OCI-LY1 (cell line): ENCODE measurements around the gene WDHD1.
"Not testable (repeated sequence)": the region's sequence is repeated elsewhere in the genome, so short reads cannot be mapped to it uniquely, and the experiment has no call there.

Source experiments
- H2AFZ ChIP-seq: fragments of 200-600 bp; sonication (generic), shearing (Covaris generic); 2 replicates; pipeline ENCODE4 v1.6.0; 2014; ENCODE audit warnings: antibody characterized with exemption, mild to moderate bottlenecking, low read length
- H3F3A ChIP-seq: fragments of 200-600 bp; sonication (generic), shearing (Covaris generic); 2 replicates; pipeline ENCODE4 v1.6.0; 2014; ENCODE audit warnings: mild to moderate bottlenecking, antibody characterized with exemption, low read length, moderate library complexity; ENCODE audit not compliant: insufficient read depth
- H3K27ac ChIP-seq: fragments of 200-600 bp; sonication (generic); 2 replicates; pipeline ENCODE4 v1.5.1; 2014; ENCODE audit warnings: low read length, mixed run types, mild to moderate bottlenecking, low read depth; ENCODE audit not compliant: poor library complexity, severe bottlenecking
- H3K27me3 ChIP-seq: fragments of 200-600 bp; sonication (generic); 2 replicates; pipeline ENCODE4 v1.6.0; 2014; ENCODE audit warnings: antibody characterized with exemption, mild to moderate bottlenecking, low read length, moderate library complexity; ENCODE audit not compliant: insufficient read depth
- H3K36me3 ChIP-seq: fragments of 200-600 bp; sonication (generic); 2 replicates; pipeline ENCODE4 v1.6.1; 2014; ENCODE audit warnings: mild to moderate bottlenecking, antibody characterized with exemption, low read length, moderate library complexity, mixed read lengths; ENCODE audit not compliant: insufficient read depth
- H3K4me1 ChIP-seq: fragments of 200-600 bp; sonication (generic); 2 replicates; pipeline ENCODE4 v1.5.1; 2014; ENCODE audit warnings: mild to moderate bottlenecking, low read length, moderate library complexity; ENCODE audit not compliant: insufficient read depth, severe bottlenecking
- H3K4me2 ChIP-seq: fragments of 200-600 bp; sonication (generic), shearing (Covaris generic); 2 replicates; pipeline ENCODE4 v1.6.1; 2014; ENCODE audit warnings: low read length
- H3K4me3 ChIP-seq: fragments of 200-600 bp; sonication (generic); 2 replicates; pipeline ENCODE4 v1.5.1; 2014; ENCODE audit warnings: low read length, low read depth, mild to moderate bottlenecking, mixed read lengths; ENCODE audit not compliant: poor library complexity, severe bottlenecking
- H3K79me2 ChIP-seq: fragments of 200-600 bp; shearing (Covaris generic); 2 replicates; pipeline ENCODE4 v1.6.1; 2016; ENCODE audit warnings: mixed run types, low read length, mixed read lengths; ENCODE audit not compliant: insufficient read depth
- H3K9ac ChIP-seq: fragments of 200-600 bp; sonication (generic), shearing (Covaris generic); 2 replicates; pipeline ENCODE4 v1.6.1; 2014; ENCODE audit warnings: mild to moderate bottlenecking, low read length, mixed read lengths
- H3K9me2 ChIP-seq: fragments of 200-600 bp; sonication (generic), shearing (Covaris generic); 2 replicates; pipeline ENCODE4 v1.6.1; 2014; ENCODE audit warnings: low read depth, mild to moderate bottlenecking, low read length, mixed read lengths
- H3K9me3 ChIP-seq: fragments of 200-600 bp; shearing (Covaris generic); 2 replicates; pipeline ENCODE4 v1.6.1; 2014; ENCODE audit warnings: low read length, mixed read lengths
- H4K20me1 ChIP-seq: fragments of 200-600 bp; sonication (generic), shearing (Covaris generic); 2 replicates; pipeline ENCODE4 v1.6.0; 2016; ENCODE audit warnings: mild to moderate bottlenecking, low read length; ENCODE audit not compliant: insufficient read depth
- EZH2 ChIP-seq: fragments of 200-600 bp; sonication (generic), shearing (Covaris generic); IDR thresholded peaks from 2 replicates; pipeline ENCODE4 v1.8.0; 2017; ENCODE audit warnings: borderline replicate concordance, mixed run types, mild to moderate bottlenecking, antibody characterized with exemption, low read length, moderate library complexity, mixed read lengths
- TF ChIP-seq, protein P1 (sequence below): fragments of 200-600 bp; sonication (generic), shearing (Covaris generic); IDR thresholded peaks from 2 replicates; pipeline ENCODE4 v1.5.1; 2017; ENCODE audit warnings: mild to moderate bottlenecking, antibody characterized with exemption, low read length, moderate library complexity, mixed read lengths

The WDHD1 gene

GRCh38 chr14:54955143-54955542 is 71.8 kb downstream of the WDHD1 start:
- no peak overlapping the region for H3K4me3 ChIP-seq
- no peaks in the 10 kb centered on the region for H3K9me2 ChIP-seq
- no peaks in the 10 kb centered on the region for H3K27me3 ChIP-seq
- H4K20me1 ChIP-seq: no peaks in the 10 kb centered on the region
- H3K9ac ChIP-seq: no peak overlapping the region
- H3K4me2 ChIP-seq: no peak overlapping the region
- no peaks in the 10 kb centered on the region for H3K9me3 ChIP-seq
- H3F3A ChIP-seq: no peaks in the 10 kb centered on the region
- peaks cover 54% of the 10 kb centered on the region for H3K36me3 ChIP-seq
- H3K4me1 ChIP-seq: no peaks in the 10 kb centered on the region
- no peak for TF ChIP-seq EZH2
- TF ChIP-seq, protein P1, sequence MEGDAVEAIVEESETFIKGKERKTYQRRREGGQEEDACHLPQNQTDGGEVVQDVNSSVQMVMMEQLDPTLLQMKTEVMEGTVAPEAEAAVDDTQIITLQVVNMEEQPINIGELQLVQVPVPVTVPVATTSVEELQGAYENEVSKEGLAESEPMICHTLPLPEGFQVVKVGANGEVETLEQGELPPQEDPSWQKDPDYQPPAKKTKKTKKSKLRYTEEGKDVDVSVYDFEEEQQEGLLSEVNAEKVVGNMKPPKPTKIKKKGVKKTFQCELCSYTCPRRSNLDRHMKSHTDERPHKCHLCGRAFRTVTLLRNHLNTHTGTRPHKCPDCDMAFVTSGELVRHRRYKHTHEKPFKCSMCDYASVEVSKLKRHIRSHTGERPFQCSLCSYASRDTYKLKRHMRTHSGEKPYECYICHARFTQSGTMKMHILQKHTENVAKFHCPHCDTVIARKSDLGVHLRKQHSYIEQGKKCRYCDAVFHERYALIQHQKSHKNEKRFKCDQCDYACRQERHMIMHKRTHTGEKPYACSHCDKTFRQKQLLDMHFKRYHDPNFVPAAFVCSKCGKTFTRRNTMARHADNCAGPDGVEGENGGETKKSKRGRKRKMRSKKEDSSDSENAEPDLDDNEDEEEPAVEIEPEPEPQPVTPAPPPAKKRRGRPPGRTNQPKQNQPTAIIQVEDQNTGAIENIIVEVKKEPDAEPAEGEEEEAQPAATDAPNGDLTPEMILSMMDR: no peak
- H3K79me2 ChIP-seq: no peaks in the 10 kb centered on the region
- no peak overlapping the region for H3K27ac ChIP-seq
- H2AFZ ChIP-seq: no peak overlapping the region

- H3K79me2 ChIP-seq, H3K27me3 ChIP-seq, H3F3A ChIP-seq, H2AFZ ChIP-seq, H3K9ac ChIP-seq, H3K27ac ChIP-seq, H3K4me1 ChIP-seq, H3K4me2 ChIP-seq, H3K9me2 ChIP-seq, H4K20me1 ChIP-seq, H3K4me3 ChIP-seq, H3K9me3 ChIP-seq: not testable (repeated sequence)
- H3K36me3 ChIP-seq: peaks cover 51% of the 10 kb centered on the region
These were observed 73.3 kb downstream of the WDHD1 start for GRCh38 chr14:54953609-54954008.

- H2AFZ ChIP-seq, H3K9ac ChIP-seq, H3K4me3 ChIP-seq, H3K79me2 ChIP-seq, H3K27ac ChIP-seq, H3K9me2 ChIP-seq, H3F3A ChIP-seq, H4K20me1 ChIP-seq, H3K9me3 ChIP-seq, H3K27me3 ChIP-seq, H3K4me2 ChIP-seq, H3K4me1 ChIP-seq: not testable (repeated sequence)
- H3K36me3 ChIP-seq: peaks cover 54% of the 10 kb centered on the region
These were observed 74.1 kb downstream of the WDHD1 start for GRCh38 chr14:54952803-54953202.

- no peaks in the 10 kb centered on the region for H3K4me1 ChIP-seq
- H2AFZ ChIP-seq: no peak overlapping the region
- no peaks in the 10 kb centered on the region for H3K79me2 ChIP-seq
- TF ChIP-seq, protein P1: no peak
- no peak for TF ChIP-seq EZH2
- H3K9me2 ChIP-seq: no peaks in the 10 kb centered on the region
- H3F3A ChIP-seq: no peaks in the 10 kb centered on the region
- H3K27ac ChIP-seq: no peak overlapping the region
- H3K9ac ChIP-seq: no peak overlapping the region
- H3K9me3 ChIP-seq: no peaks in the 10 kb centered on the region
- peaks cover 51% of the 10 kb centered on the region for H3K36me3 ChIP-seq
- H3K4me3 ChIP-seq: no peak overlapping the region
- H3K4me2 ChIP-seq: no peak overlapping the region
- no peaks in the 10 kb centered on the region for H4K20me1 ChIP-seq
- no peaks in the 10 kb centered on the region for H3K27me3 ChIP-seq
These were observed 79.7 kb downstream of the WDHD1 start for GRCh38 chr14:54947230-54947629.
